Prostate gland (tissue), 2 donors: ENCODE data around the gene CROCC. TPM values are rescaled to one million over a fixed set of nuclear protein-coding genes. Genes with fewer than 3 reads are reported as not detected.
"Not testable (repeated sequence)": the region's sequence is repeated elsewhere in the genome, so short reads cannot be mapped to it uniquely, and the experiment has no call there.

Source experiments
- DNase-seq: peaks from one replicate; pipeline ENCODE4 v3.0.0-alpha.2; 2019; ENCODE audit warnings: low spot score
- H3K27ac ChIP-seq, 2 donors: fragments of 200-600 bp; sonication (generic); 2 replicates each; pipeline ENCODE4 v1.5.1; 2017 to 2019
- H3K27me3 ChIP-seq: fragments of 200-600 bp; sonication (generic); replicated peaks from 2 replicates; pipeline ENCODE4 v1.5.1; 2019; ENCODE audit not compliant: insufficient read depth
- H3K36me3 ChIP-seq, 2 donors: fragments of 200-600 bp; sonication (generic); 1 replicate in 1 of 2; 2 replicates in 1 of 2; pipeline versions ENCODE4 v1.5.1 to v1.8.1; 2017 to 2019
- H3K4me1 ChIP-seq: fragments of 200-600 bp; sonication (generic); replicated peaks from 2 replicates; pipeline ENCODE4 v1.5.1; 2019
- H3K4me3 ChIP-seq, 2 donors: fragments of 200-600 bp; sonication (generic); 2 replicates each; pipeline ENCODE4 v1.5.1; 2017 to 2019
- H3K9me3 ChIP-seq: fragments of 200-600 bp; sonication (generic); 2 replicates; pipeline ENCODE4 v1.5.1; 2017
- CTCF ChIP-seq, 4 experiments: fragments of 200-600 bp in 2 of 4; fragments of 450-650 bp in 2 of 4; sonication (generic) in 2 of 4; IDR thresholded peaks; 1 replicate in 3 of 4; 2 replicates in 1 of 4; pipeline ENCODE4 v1.5.1; 2016 to 2019; ENCODE audit warnings: antibody characterized with exemption in 4 of 4, mild to moderate bottlenecking in 2 of 4, moderate library complexity in 2 of 4
- POLR2A ChIP-seq: fragments of 450-650 bp; IDR thresholded peaks from one replicate; pipeline ENCODE4 v1.6.1; 2016; ENCODE audit warnings: antibody characterized with exemption, mild to moderate bottlenecking
- POLR2AphosphoS5 ChIP-seq: sonication (generic); formaldehyde crosslinking; IDR thresholded peaks from one replicate; pipeline ENCODE4 v1.6.1; 2017; ENCODE audit warnings: antibody characterized with exemption
- WGBS: methylation state at CpG from one replicate; pipeline ENCODE4 v1.1.5; 2018; 5-methylcytosine and 5-hydroxymethylcytosine counted together
- intact Hi-C: fragments of 100-400 bp; cut with DNase I; formaldehyde crosslinking; loops from one replicate; pipeline ENCODE4 v1.14.2; 2022
- total RNA-seq, 2 donors: library from RNA; depleted of rRNA; stranded (reverse); fragments of >200 nt; gene quantifications; one replicate each; pipeline ENCODE4 v1.1.0, GENCODE V29; 2016

The CROCC gene
- total RNA-seq, 2 donors from 2014 or later = 19.6 to 68.7 TPM

DNA sequence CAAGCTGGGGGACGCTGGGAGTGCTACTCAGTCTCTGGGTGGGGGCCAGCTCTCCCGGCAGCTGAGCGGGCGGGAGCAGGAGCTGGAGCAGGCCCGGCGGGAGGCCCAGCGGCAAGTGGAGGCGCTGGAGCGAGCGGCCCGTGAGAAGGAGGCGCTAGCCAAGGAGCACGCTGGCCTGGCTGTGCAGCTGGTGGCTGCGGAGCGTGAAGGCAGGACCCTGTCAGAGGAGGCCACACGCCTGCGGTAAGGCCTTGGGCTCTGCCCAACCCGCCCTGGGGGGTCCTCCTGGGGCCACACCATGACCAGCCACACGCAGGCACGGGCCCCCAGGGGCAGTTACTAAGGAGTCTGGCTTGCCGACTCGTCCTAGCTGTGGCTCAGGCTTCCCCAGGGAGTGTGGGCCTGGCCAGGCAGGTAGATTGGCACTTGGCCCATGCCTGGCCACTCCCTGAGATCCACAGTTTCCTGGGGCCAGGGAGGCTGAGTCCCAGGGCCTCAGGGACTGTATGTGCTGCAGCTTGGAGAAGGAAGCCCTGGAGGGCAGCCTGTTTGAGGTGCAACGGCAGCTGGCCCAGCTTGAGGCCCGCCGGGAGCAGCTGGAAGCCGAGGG lies 26.7 kb downstream of the CROCC start:
- H3K4me3 ChIP-seq, H3K9me3 ChIP-seq, H3K36me3 ChIP-seq, H3K27me3 ChIP-seq, intact Hi-C loops, H3K4me1 ChIP-seq: not testable (repeated sequence)
- TF ChIP-seq POLR2AphosphoS5 = peak; percentile 46
- TF ChIP-seq CTCF (IDR thresholded peaks at IDR 0.05) = peak in 1 of 4 experiments; percentile 17
- TF ChIP-seq POLR2A = peak; percentile 22
- WGBS = 35% methylated on average over 26 of the region's 26 CpGs
- DNase-seq = peak; percentile 71
- peak overlapping the region; percentile 73 to 80 for H3K27ac ChIP-seq

GRCh38 chr1:16949026-16949425 lies 27.3 kb downstream of the CROCC start:
- peak; percentile 80 for DNase-seq
- H3K4me1 ChIP-seq, H3K4me3 ChIP-seq, H3K9me3 ChIP-seq, intact Hi-C loops, H3K36me3 ChIP-seq, H3K27me3 ChIP-seq: not testable (repeated sequence)
- TF ChIP-seq POLR2AphosphoS5 = peak; percentile 43
- peak overlapping the region; percentile 73 to 80 for H3K27ac ChIP-seq
- 32% methylated on average over 7 of the region's 7 CpGs for WGBS

DNA sequence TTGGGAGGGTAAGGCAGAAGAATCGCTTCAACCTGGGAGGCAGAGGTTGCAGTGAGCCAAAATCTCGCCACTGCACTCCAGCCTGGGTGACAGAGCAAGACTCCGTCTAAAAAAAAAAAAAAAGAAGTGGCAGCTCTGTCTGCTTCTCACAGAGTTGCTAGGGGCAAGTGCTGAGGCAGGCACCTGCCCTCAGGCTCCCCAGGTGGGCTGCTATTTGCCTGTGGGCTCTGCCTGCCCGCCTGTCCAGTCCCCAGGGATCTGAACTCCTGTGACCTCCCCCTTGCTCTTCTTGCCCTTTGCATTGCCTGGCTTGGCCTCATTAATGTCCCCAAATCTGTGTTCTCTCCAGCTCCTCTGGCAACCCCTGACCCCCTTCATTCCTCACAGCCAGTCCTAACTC lies 30.6 kb downstream of the CROCC start:
- not testable (repeated sequence) for H3K27me3 ChIP-seq, H3K27ac ChIP-seq, H3K9me3 ChIP-seq, H3K36me3 ChIP-seq, H3K4me3 ChIP-seq, H3K4me1 ChIP-seq, DNase-seq
- intact Hi-C loops = loop anchor here (10.0 kb wide), 1 partner anchor 282 kb away; no protein-coding TSS in a partner anchor
- WGBS = 91% methylated on average over 4 of the region's 4 CpGs

GRCh38 chr1:16954579-16954978 lies 32.8 kb downstream of the CROCC start:
- no peak for DNase-seq
- Histone ChIP-seq H3K27me3 (no peaks in the 10 kb centered on the region), H3K9me3 (no peaks in the 10 kb centered on the region), H3K27ac (no peak overlapping the region), H3K4me3 (no peak overlapping the region), H3K36me3 (peaks cover 0 to 4% of the 10 kb centered on the region in 2 donors), H3K4me1 (no peaks in the 10 kb centered on the region)
- intact Hi-C loops = loop anchor here (10.0 kb wide), 1 partner anchor 280 kb away; no protein-coding TSS in a partner anchor
- WGBS = 96% methylated on average over 18 of the region's 18 CpGs
- TF ChIP-seq POLR2AphosphoS5 = no peak
- no peak for TF ChIP-seq POLR2A
- no peak for TF ChIP-seq CTCF (IDR thresholded peaks at IDR 0.05)

DNA sequence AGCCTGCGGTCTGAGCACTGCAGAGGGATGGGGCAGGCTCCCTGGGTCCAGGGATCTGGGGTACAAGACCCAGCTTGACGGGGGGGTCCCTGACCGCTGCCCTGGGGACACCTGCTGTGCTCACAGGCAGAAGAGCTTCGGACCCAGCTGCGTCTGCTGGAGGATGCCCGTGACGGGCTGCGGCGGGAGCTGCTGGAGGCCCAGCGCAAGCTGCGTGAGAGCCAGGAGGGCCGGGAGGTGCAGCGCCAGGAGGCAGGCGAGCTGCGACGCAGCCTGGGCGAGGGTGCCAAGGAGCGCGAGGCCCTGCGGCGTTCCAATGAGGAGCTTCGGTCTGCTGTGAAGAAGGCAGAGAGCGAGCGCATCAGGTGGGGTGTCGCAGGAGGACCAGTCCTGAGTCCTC lies 33.5 kb downstream of the CROCC start:
- 97% methylated on average over 25 of the region's 25 CpGs for WGBS
- Histone ChIP-seq H3K27me3 (no peaks in the 10 kb centered on the region), H3K4me1 (no peaks in the 10 kb centered on the region), H3K4me3 (no peak overlapping the region), H3K36me3 (peaks cover 0 to 4% of the 10 kb centered on the region in 2 donors), H3K27ac (no peak overlapping the region), H3K9me3 (no peaks in the 10 kb centered on the region)
- TF ChIP-seq CTCF (IDR thresholded peaks at IDR 0.05) = no peak
- no peak for TF ChIP-seq POLR2AphosphoS5
- no peak for TF ChIP-seq POLR2A
- DNase-seq = no peak
- intact Hi-C loops = loop anchor here (10.0 kb wide), 1 partner anchor 280 kb away; no protein-coding TSS in a partner anchor

GRCh38 chr1:16956775-16957174 lies 35.0 kb downstream of the CROCC start:
- Histone ChIP-seq H3K9me3 (no peaks in the 10 kb centered on the region), H3K4me3 (no peak overlapping the region), H3K4me1 (peaks cover 4% of the 10 kb centered on the region), H3K27ac (no peak overlapping the region), H3K36me3 (peaks cover 0 to 4% of the 10 kb centered on the region in 2 donors), H3K27me3 (no peaks in the 10 kb centered on the region)
- no peak for TF ChIP-seq POLR2AphosphoS5
- TF ChIP-seq CTCF (IDR thresholded peaks at IDR 0.05) = no peak
- no peak for TF ChIP-seq POLR2A
- 93% methylated on average over 8 of the region's 8 CpGs for WGBS
- DNase-seq = no peak
- intact Hi-C loops = loop anchor here (10.0 kb wide), 1 partner anchor 278 kb away; no protein-coding TSS in a partner anchor
